ENCODE measurements around the gene CCNF. TPM values are rescaled to one million over a fixed set of nuclear protein-coding genes. Genes with fewer than 3 reads are reported as not detected.

Gene CCNF
- total and polyA plus RNA-seq, 2 of the 8 experiments (the other 6 are each of a cell fraction or from before 2014, with no cell fraction given): 15.4 to 54.3 TPM

- H4K8ac ChIP-seq (ENCODE audit: extremely low read depth, insufficient read depth, low read length): no peak overlapping the region; the same call in 1 of the 2 replicates
- POLR2A ChIA-PET (ENCODE audit: partially characterized antibody): interaction anchor here (0.6 to 1.2 kb wide), 3 partner anchors 23 to 68 kb away, joined by 3 to 4 read pairs (median 3); partner anchors contain the start of gene CEMP1
- H2BK15ac ChIP-seq (ENCODE audit: low read length): no peak overlapping the region
Measured at GRCh38 chr16:2507665-2508064, 78.4 kb downstream of the CCNF start.

More at GRCh38 chr16:2507665-2508064, 78.4 kb downstream of the CCNF start:
- no peak overlapping the region for H2BK12ac ChIP-seq (ENCODE audit: low read depth, low read length)
- TF ChIP-seq TBP (IDR thresholded peaks at IDR 0.05; ENCODE audit: low read depth, low read length): no peak
- no peak for TF ChIP-seq USF2 (IDR thresholded peaks at IDR 0.05; ENCODE audit: low read length)
- TF ChIP-seq ZNF274 (IDR thresholded peaks at IDR 0.05; ENCODE audit: borderline replicate concordance, extremely low read depth, low read length): no peak
- TF ChIP-seq YY1 (IDR thresholded peaks at IDR 0.05; ENCODE audit: low read depth, low read length): no peak
- no peak for TF ChIP-seq POLR2A (IDR thresholded peaks at IDR 0.05; ENCODE audit: control extremely low read depth in 1 of 2, low read depth in 2 of 2, low read length in 2 of 2)
- CTCF ChIA-PET (ENCODE audit: partially characterized antibody): interaction anchor here (0.6 to 1.7 kb wide), 3 partner anchors 37 to 672 kb away, joined by 3 to 4 read pairs (median 3); partner anchors contain the start of gene NTN3
- peaks cover 1 to 15% (median 13%) of the 10 kb centered on the region in 4 experiments for H3K4me1 ChIP-seq (replicated peaks in 1 of 4; ENCODE audit: control insufficient read depth in 3 of 4, insufficient read depth in 4 of 4, low read length in 3 of 4)
- no peak overlapping the region for H3K27ac ChIP-seq (ENCODE audit: low read depth, low read length)
- H4K91ac ChIP-seq (replicated peaks; ENCODE audit: insufficient read length, low read length): no peak overlapping the region
- H3K4me3 ChIP-seq (ENCODE audit: extremely low read depth in 1 of 4, insufficient read depth in 2 of 4, low read depth in 3 of 4, low read length in 4 of 4): no peak overlapping the region
- no peak overlapping the region for H2BK20ac ChIP-seq (ENCODE audit: low read length)
- no peaks in the 10 kb centered on the region for H4K20me1 ChIP-seq (replicated peaks in 1 of 2; ENCODE audit: control insufficient read depth in 1 of 2, insufficient read depth in 2 of 2, low read length in 2 of 2)
- no peak overlapping the region for H3K14ac ChIP-seq (ENCODE audit: insufficient read length)
- H2AFZ ChIP-seq (ENCODE audit: low read length): no peak overlapping the region
- 80% methylated on average over 11 of the region's 11 CpGs; no CpG with 5 or more reads in 1 of the 2 experiments for WGBS, 2 experiments (ENCODE audit: extremely low coverage in 1 of 2, insufficient coverage in 1 of 2, insufficient read length in 1 of 2, insufficient replicate concordance in 2 of 2, low coverage in 1 of 2, low lambda C conversion rate in 2 of 2, missing lambda C conversion rate in 1 of 2)
- no peak for DNase-seq (ENCODE audit: low read depth in 1 of 2, low spot score in 2 of 2)
- no peak overlapping the region for H2AK5ac ChIP-seq (ENCODE audit: low read depth, low read length)
- no peak overlapping the region for H3K18ac ChIP-seq (ENCODE audit: extremely low read depth, low read length)
- no peak overlapping the region for H3K56ac ChIP-seq (replicated peaks; ENCODE audit: insufficient read length, low read depth, low read length)
- no peaks in the 10 kb centered on the region for H3K79me2 ChIP-seq (ENCODE audit: control insufficient read depth in 1 of 2, insufficient read depth in 2 of 2, low read length in 2 of 2)
- no peak for FAIRE-seq
- no peak overlapping the region for H3K4ac ChIP-seq (replicated peaks; ENCODE audit: insufficient read length, low read depth, low read length)
- no peak overlapping the region for H3K23ac ChIP-seq (ENCODE audit: insufficient read length)
- no peak overlapping the region for H3K4me2 ChIP-seq (ENCODE audit: insufficient read depth in 1 of 2, low read depth in 2 of 2, low read length in 2 of 2)
- H2BK5ac ChIP-seq (ENCODE audit: low read depth, low read length): no peak overlapping the region
- H4K5ac ChIP-seq (ENCODE audit: insufficient read length, low read depth, low read length): no peak overlapping the region
- no peak overlapping the region for H2BK120ac ChIP-seq (replicated peaks; ENCODE audit: low read depth, low read length)
- H3K27me3 ChIP-seq (replicated peaks in 1 of 4; ENCODE audit: control insufficient read depth in 3 of 4, extremely low read depth in 1 of 4, insufficient read depth in 3 of 4, low read length in 3 of 4): peaks cover 0 to 3% (median 0%) of the 10 kb centered on the region in 4 experiments; a peak in 2 of 7 replicates
- no peaks in the 10 kb centered on the region for H3K9me3 ChIP-seq (ENCODE audit: insufficient read depth in 2 of 2, low read depth in 1 of 2, low read length in 1 of 2)
- no peaks in the 10 kb centered on the region for H3K36me3 ChIP-seq (ENCODE audit: control insufficient read depth in 2 of 4, insufficient read depth in 4 of 4, low read length in 3 of 4)
- H3K79me1 ChIP-seq (ENCODE audit: low read depth, low read length): peaks cover 2% of the 10 kb centered on the region; the same call in 1 of the 2 replicates
- no peaks in the 10 kb centered on the region; the same call in 1 of the 2 replicates for H3K23me2 ChIP-seq (ENCODE audit: low read depth, low read length)
- no peak overlapping the region for H3K9ac ChIP-seq (replicated peaks in 1 of 4; ENCODE audit: extremely low read depth in 1 of 4, low read depth in 3 of 4, low read length in 3 of 4)
